HG03025 (cell line): Measurements from ENCODE around the gene ATRNL1.

Experiments used
- ATAC-seq: cut with Tn5 transposase; IDR thresholded peaks from one replicate; pipeline ENCODE4 v1.9.1; 2021; ENCODE audit warnings: mild to moderate bottlenecking, moderate library complexity; ENCODE audit not compliant: unreplicated experiment, low FRiP score

ATRNL1 gene, protein sequence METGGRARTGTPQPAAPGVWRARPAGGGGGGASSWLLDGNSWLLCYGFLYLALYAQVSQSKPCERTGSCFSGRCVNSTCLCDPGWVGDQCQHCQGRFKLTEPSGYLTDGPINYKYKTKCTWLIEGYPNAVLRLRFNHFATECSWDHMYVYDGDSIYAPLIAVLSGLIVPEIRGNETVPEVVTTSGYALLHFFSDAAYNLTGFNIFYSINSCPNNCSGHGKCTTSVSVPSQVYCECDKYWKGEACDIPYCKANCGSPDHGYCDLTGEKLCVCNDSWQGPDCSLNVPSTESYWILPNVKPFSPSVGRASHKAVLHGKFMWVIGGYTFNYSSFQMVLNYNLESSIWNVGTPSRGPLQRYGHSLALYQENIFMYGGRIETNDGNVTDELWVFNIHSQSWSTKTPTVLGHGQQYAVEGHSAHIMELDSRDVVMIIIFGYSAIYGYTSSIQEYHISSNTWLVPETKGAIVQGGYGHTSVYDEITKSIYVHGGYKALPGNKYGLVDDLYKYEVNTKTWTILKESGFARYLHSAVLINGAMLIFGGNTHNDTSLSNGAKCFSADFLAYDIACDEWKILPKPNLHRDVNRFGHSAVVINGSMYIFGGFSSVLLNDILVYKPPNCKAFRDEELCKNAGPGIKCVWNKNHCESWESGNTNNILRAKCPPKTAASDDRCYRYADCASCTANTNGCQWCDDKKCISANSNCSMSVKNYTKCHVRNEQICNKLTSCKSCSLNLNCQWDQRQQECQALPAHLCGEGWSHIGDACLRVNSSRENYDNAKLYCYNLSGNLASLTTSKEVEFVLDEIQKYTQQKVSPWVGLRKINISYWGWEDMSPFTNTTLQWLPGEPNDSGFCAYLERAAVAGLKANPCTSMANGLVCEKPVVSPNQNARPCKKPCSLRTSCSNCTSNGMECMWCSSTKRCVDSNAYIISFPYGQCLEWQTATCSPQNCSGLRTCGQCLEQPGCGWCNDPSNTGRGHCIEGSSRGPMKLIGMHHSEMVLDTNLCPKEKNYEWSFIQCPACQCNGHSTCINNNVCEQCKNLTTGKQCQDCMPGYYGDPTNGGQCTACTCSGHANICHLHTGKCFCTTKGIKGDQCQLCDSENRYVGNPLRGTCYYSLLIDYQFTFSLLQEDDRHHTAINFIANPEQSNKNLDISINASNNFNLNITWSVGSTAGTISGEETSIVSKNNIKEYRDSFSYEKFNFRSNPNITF (N-terminal part only)

GRCh38 chr10:115093286-115093775, at the start of gene ATRNL1:
Gene ATRNL1, plus strand, starts transcription at chr10:115093365. Its CDS starts 386 bp downstream, at chr10:115093751.
- ATAC-seq = peak; percentile 71

GRCh38 chr10:115043719-115044118, 49.4 kb upstream of the ATRNL1 start:
- no peak for ATAC-seq

DNA sequence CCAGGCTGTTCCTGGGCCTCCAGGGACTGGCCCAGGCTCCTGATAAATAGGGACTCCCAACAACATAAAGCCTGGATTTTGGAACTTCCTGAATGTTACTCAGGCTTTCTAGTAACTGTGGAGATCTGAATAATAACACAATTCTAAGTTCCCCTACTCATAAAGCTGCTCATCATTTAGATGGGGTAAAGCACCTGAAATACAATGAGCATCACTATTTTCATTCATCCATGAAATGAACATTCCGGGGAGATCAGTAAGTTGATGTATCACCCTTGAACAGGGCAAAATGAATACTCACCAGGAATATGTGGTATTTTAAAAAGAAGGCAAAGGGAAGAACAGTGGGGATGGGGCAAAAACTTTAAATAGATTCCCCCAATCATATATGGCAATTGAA, 48.3 kb upstream of the ATRNL1 start:
- ATAC-seq = no peak

DNA sequence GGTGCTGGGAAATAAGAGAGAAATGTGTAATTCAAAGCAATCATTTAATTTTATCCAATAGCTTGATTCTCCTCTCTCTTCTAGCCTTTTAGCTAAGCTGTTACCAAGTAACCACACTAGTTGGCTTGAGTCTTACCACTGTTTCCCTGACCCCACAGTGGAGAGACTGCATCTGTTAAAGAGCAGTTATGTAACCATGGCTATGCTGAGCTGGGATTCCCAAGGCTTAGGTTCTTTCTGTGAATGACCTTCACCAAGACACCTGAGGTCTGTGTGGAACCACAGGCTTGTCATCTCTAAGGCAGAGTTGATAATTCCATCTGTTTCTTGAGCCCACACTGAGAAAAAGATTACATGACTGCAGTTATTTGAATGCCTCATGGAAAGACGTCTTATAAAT, 47.7 kb upstream of the ATRNL1 start:
- no peak for ATAC-seq

DNA sequence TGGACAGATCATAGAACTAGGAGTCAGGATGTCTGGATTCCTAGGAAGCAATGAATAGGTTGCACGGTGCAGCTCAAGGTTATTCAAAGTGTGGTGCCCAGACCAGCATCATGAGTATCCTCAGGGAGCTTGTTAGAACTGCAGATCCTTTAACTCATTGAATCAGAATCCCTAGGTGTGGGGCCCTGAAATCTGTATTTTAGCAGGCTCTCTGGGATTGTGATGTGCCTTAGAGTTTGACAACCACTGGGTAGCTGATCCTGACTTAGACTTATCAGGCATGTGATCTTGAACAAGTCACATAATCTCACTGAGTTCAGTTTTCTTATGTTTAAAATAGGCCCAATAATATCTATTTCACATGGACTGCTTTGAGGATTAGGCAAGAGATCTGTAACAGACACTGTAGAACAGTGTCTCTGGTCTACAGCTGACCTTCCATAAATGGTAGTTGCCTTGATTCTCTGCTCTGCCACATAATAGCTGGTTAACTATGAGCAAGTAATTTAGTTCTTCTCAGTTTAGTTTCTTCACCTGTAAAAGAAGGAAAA, 46.4 kb upstream of the ATRNL1 start:
- no peak for ATAC-seq

- ATAC-seq = no peak
Observed at GRCh38 chr10:115047705-115048104, 45.5 kb upstream of the ATRNL1 start.

DNA sequence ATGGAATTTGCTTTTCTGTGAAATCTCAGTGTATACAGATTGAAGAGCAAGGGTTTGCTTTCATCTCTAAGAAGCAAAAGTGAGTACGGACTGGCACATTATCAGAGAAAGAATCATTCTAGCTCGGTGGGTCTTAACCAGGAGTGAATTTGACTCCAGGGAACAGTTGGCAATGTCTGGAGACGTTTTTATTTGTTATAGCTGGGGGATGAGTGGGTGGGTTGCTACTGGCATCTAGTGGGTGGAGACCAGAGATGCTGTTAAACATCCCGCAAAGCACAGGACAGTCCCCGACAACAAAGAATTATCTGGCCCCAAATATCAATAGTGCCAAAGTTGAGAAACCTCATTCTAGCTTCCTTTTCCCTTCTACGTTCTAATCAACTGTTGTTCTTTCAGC, 43.8 kb upstream of the ATRNL1 start:
- ATAC-seq = no peak

GRCh38 chr10:115049960-115050359, 43.2 kb upstream of the ATRNL1 start:
- ATAC-seq = no peak

- ATAC-seq = no peak
Observed at GRCh38 chr10:115050375-115051010, 42.7 kb upstream of the ATRNL1 start.

- no peak for ATAC-seq
Observed at GRCh38 chr10:115051216-115051615, 41.9 kb upstream of the ATRNL1 start.

GRCh38 chr10:115052226-115052625, 40.9 kb upstream of the ATRNL1 start:
- ATAC-seq = no peak

DNA sequence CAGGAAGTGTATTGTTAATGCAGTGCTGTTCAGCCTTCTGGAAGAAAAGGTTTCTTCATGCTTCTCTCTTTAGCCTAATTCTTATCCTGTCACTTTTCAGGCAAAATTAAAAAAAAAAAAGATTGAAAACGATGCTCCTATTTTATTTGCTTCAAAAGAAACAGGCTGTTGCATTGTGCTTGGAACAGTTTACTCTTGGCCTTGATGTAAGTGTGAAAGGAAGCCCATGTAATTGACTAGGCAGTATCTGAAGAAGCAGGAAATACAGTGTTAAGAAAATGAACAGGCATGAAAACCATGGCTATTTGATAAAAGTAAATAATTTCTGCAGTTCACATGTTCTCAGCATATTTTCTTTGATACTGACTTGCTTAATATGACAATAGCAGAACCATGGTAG, 40.4 kb upstream of the ATRNL1 start:
- ATAC-seq = no peak

DNA sequence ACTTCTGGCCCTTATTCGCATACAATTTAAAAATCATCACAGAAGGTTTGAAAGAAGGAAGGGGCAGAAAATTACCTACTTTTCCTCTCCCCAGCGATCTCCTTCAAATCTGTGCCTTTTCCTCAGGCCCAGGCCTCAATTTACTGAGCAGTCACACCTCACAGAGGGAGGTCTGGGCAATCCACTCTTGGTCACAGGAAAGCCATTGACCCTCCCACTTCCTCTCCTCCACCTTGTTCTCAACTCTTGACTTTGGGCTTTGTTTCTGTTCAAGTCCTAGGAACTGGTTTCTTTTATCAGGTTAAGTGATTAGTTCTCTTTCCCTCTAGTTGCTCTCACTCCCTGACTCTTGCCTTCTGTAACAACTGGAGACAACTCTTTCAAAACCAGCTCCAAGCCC, 37.0 kb upstream of the ATRNL1 start:
- ATAC-seq = no peak

- ATAC-seq = no peak
Observed at GRCh38 chr10:115059301-115059898, 33.8 kb upstream of the ATRNL1 start.

- no peak for ATAC-seq
Observed at GRCh38 chr10:115063701-115064658, 29.2 kb upstream of the ATRNL1 start.

DNA sequence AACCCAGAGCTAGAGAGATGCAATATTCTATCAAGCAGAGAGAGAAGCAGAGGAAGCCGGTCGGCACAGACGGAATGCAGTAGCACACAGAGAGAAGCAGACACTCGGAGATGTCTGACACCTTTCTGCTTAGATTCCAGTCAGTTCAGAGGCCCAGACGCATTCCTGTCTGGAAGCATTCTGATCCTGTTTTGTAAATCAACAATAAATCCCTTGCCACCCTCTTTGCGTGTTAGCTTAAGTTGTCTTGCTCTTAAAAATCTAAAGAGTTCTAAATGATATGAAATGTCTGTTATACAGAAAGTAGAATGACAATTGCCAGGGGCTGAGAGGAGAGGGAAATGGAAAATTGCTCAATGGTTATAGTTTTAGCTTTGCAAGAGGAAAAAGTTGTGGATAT, 27.4 kb upstream of the ATRNL1 start:
- no peak for ATAC-seq

DNA sequence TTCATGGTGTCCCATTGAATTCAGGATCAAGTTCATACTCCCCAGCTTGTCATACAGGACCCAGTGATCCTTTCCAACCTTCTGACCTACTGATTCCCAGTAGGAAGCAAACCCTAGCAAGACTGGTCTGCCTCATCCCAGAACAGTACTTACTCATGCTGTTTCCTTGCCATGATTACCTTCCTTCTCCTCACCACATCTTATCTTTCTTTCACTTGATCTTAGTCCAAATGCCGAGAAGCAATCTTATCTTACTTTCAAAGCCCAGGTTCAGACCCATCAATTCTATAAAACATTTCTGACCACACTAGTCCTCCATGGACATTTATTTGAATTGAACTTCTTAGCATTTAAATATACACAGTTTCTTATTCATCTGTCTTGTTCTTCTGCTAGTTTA, 26.6 kb upstream of the ATRNL1 start:
- ATAC-seq = no peak

GRCh38 chr10:115073796-115074195, 19.4 kb upstream of the ATRNL1 start:
- no peak for ATAC-seq
